OCI-LY3 (cell line): ENCODE data around the gene PRL.

Experiments
- H2AFZ ChIP-seq: fragments of 200-600, 300-600 bp; shearing (Covaris generic); 2 replicates; pipeline ENCODE4 v1.6.0; 2014; ENCODE audit warnings: antibody characterized with exemption, low read depth, low read length
- H3K27ac ChIP-seq: fragments of 200-600, 300-600 bp; sonication (generic); 2 replicates; pipeline ENCODE4 v1.5.1; 2014; ENCODE audit warnings: mild to moderate bottlenecking, low read length, moderate library complexity, mixed read lengths
- H3K27me3 ChIP-seq: fragments of 200-600, 300-600 bp; sonication (generic); 2 replicates; pipeline ENCODE4 v1.6.1; 2014; ENCODE audit warnings: low read depth, low read length, mixed read lengths
- H3K36me3 ChIP-seq: fragments of 200-600, 300-600 bp; sonication (generic); replicated peaks from 2 replicates; pipeline ENCODE3; 2014; ENCODE audit warnings: low read depth, low read length, mixed read lengths
- H3K4me1 ChIP-seq: fragments of 300-600, 200-600 bp; sonication (generic); 2 replicates; pipeline ENCODE4 v1.6.1; 2014; ENCODE audit warnings: low read length, mixed read lengths
- H3K4me2 ChIP-seq: fragments of 200-600, 300-600 bp; sonication (generic); 2 replicates; pipeline ENCODE4 v1.6.1; 2014; ENCODE audit warnings: low read length, mixed read lengths
- H3K4me3 ChIP-seq: fragments of 300-600, 200-600 bp; sonication (generic); 2 replicates; pipeline ENCODE4 v1.5.1; 2014; ENCODE audit warnings: antibody characterized with exemption, mild to moderate bottlenecking, low read length, moderate library complexity
- H3K79me2 ChIP-seq: fragments of 300-600, 200-600 bp; shearing (Covaris generic); 2 replicates; pipeline ENCODE4 v1.6.1; 2014; ENCODE audit warnings: mild to moderate bottlenecking, low read length, mixed read lengths
- H3K9ac ChIP-seq: fragments of 300-600, 200-600 bp; shearing (Covaris generic); 2 replicates; pipeline ENCODE4 v1.6.0; 2014; ENCODE audit warnings: mild to moderate bottlenecking, low read length, moderate library complexity
- H3K9me3 ChIP-seq: fragments of 200-600, 300-600 bp; shearing (Covaris generic); 2 replicates; pipeline ENCODE4 v1.6.1; 2014; ENCODE audit warnings: low read length, mixed read lengths; ENCODE audit not compliant: insufficient read depth
- H4K20me1 ChIP-seq: fragments of 200-600, 300-600 bp; sonication (generic); 2 replicates; pipeline ENCODE4 v1.6.1; 2016; ENCODE audit warnings: low read length, mixed read lengths; ENCODE audit not compliant: insufficient read depth
- EZH2phosphoT487 ChIP-seq: fragments of 200-600 bp; shearing (Covaris generic); IDR thresholded peaks from 2 replicates; pipeline ENCODE4 v1.6.1; 2018; ENCODE audit warnings: antibody characterized with exemption, mixed run types, low read depth
- TF ChIP-seq, protein P1 (sequence below): fragments of 200-600, 300-600 bp; sonication (generic); IDR thresholded peaks from 2 replicates; pipeline ENCODE4 v1.5.1; 2014; ENCODE audit warnings: antibody characterized with exemption, low read length, low read depth

Gene PRL

DNA sequence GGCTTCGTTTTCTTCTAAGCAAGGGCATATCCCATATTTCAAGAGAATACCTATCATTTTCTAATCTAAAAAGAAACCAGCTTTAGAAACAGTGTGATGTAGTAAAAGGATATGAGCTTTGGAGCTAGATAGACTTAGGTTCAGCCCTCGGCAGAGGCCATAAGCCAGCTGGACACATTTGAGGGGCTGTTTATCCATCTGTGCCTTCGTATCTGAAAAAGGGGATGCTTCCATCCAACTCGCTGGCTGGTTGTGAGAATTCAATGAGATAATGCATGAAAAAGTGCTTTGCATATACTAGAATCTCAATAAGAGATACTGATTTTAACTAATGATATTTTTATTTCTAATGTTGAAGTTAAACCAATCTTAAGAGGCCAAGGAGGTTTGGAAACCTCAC, 58.0 kb downstream of the PRL start:
- Histone ChIP-seq H3K36me3 (no peaks in the 10 kb centered on the region), H3K79me2 (no peaks in the 10 kb centered on the region), H2AFZ (no peak overlapping the region), H3K9me3 (no peaks in the 10 kb centered on the region), H4K20me1 (no peaks in the 10 kb centered on the region), H3K4me1 (no peaks in the 10 kb centered on the region), H3K4me2 (no peak overlapping the region), H3K27me3 (no peaks in the 10 kb centered on the region), H3K9ac (no peak overlapping the region), H3K4me3 (no peak overlapping the region), H3K27ac (no peak overlapping the region)
- TF ChIP-seq EZH2phosphoT487 = no peak
- TF ChIP-seq, protein P1, sequence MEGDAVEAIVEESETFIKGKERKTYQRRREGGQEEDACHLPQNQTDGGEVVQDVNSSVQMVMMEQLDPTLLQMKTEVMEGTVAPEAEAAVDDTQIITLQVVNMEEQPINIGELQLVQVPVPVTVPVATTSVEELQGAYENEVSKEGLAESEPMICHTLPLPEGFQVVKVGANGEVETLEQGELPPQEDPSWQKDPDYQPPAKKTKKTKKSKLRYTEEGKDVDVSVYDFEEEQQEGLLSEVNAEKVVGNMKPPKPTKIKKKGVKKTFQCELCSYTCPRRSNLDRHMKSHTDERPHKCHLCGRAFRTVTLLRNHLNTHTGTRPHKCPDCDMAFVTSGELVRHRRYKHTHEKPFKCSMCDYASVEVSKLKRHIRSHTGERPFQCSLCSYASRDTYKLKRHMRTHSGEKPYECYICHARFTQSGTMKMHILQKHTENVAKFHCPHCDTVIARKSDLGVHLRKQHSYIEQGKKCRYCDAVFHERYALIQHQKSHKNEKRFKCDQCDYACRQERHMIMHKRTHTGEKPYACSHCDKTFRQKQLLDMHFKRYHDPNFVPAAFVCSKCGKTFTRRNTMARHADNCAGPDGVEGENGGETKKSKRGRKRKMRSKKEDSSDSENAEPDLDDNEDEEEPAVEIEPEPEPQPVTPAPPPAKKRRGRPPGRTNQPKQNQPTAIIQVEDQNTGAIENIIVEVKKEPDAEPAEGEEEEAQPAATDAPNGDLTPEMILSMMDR = no peak

DNA sequence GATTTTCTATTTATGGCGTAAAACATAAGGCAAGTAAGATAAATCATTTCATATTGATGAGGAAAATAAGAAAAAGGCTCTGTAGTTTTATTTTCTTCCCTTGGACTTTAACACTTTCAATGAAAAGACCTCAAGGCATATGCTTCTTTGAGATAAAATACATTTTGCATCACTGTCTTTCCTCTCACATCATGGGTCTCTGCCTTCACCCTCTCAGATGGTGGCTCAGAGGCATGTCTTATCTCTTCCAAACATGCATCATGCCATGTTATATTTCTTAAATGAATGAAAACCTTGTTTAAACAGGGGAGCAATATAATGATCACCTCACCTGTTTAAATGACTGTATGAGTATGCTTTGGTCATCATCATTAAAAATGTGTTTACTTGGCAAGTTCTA, 59.3 kb downstream of the PRL start:
- no peaks in the 10 kb centered on the region for H3K79me2 ChIP-seq
- no peaks in the 10 kb centered on the region for H3K36me3 ChIP-seq
- H3K27ac ChIP-seq = no peak overlapping the region
- no peak overlapping the region for H2AFZ ChIP-seq
- H3K9me3 ChIP-seq = no peaks in the 10 kb centered on the region
- no peak overlapping the region for H3K9ac ChIP-seq
- TF ChIP-seq EZH2phosphoT487 = no peak
- TF ChIP-seq, protein P1 = no peak
- no peaks in the 10 kb centered on the region for H4K20me1 ChIP-seq
- H3K4me3 ChIP-seq = no peak overlapping the region
- no peaks in the 10 kb centered on the region for H3K27me3 ChIP-seq
- no peaks in the 10 kb centered on the region for H3K4me1 ChIP-seq
- H3K4me2 ChIP-seq = no peak overlapping the region
